AG20443 (cell line): ENCODE data around the gene SPAG16.
"Not testable (repeated sequence)": the region's sequence is repeated elsewhere in the genome, so short reads cannot be mapped to it uniquely, and the experiment has no call there.

ENCODE experiments used
- DNase-seq: peaks from one replicate; pipeline ENCODE4 v3.0.0; 2012; ENCODE audit warnings: low spot score, mixed read lengths

The SPAG16 gene

DNA sequence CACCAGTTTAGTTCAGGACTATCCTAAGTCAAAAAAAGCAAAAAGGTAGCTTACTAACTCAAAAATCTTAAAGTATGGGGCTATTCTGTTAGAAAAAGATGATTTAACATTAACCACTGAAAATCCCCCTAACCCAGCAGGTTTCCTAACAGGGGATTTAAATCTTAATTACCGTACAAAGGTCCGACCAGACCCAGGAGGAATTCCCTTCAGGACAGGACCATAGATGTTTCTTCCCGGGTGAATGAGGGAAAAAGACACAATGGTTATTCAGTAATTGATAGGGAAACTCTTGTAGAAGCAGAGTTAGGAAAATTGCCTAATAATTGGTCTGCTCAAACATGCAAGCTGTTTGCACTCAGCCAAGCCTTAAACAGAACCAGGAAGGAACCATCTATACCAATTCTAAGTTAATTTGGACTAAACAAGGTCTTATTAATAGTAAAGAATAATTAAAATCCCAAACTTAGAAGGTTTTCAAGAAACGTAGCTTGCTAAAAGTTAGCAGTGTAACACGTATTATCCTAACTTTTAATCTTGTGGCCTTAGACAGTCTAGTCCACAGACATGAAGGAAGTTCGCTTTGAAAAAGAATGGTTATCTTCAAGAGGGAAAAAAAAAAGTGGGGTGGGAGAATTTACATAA lies 124.3 kb downstream of the SPAG16 start:
- DNase-seq: not testable (repeated sequence)

DNA sequence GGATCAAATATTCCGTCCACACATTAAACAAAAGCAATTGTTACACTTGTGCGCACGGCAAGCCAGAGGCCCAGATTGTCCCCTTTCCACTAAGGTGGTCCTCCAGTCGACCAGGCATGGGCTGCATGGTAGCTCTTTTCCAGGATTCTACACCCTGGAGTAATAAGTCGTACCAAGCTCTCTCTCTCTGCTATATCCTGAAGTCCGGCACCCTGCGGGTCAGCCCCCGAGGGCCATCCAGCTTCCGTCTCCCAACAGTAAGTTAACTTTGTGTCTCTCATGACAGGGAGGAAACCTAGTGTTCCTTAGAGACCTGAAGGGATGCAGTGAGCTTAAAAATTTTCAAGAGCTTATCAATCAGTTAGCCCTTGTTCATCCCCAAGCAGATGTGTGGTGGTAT lies 126.4 kb downstream of the SPAG16 start:
- not testable (repeated sequence) for DNase-seq

DNA sequence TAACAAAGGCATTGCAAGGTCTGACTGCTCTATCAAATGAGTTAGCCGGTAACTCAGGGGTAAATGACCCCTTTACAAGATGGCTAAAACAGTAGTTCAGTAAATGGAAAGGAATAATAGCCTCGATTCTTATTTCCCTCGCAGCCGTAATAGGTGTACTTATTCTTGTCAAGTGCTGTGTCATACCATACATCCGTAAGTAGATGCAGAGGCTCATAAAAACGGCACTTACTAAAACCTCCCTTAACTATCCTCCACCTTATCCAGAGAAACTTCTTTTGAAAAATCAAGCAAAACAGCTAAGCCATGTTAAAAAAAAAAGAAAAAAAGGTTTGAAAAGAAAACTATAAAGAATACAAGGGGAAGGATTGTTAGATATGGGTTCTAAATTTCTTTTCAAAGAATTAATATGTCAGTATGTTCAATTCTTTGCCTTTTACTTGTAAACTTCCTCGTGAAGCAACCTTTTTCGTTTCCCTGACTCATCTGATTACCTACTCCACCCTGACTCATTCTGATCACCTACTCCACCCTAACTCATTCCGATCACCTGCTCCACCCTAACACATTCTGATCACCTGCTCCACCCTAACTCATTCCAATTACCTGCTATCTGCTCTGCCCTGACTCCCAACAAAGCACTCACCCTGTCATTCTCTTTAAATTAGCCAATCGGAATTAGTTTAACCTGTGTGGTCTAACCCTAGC lies 127.5 kb downstream of the SPAG16 start:
- no peak for DNase-seq

GRCh38 chr2:213415093-213415492 lies 130.8 kb downstream of the SPAG16 start:
- no peak for DNase-seq

GRCh38 chr2:213416832-213417231 lies 132.6 kb downstream of the SPAG16 start:
- no peak for DNase-seq

DNA sequence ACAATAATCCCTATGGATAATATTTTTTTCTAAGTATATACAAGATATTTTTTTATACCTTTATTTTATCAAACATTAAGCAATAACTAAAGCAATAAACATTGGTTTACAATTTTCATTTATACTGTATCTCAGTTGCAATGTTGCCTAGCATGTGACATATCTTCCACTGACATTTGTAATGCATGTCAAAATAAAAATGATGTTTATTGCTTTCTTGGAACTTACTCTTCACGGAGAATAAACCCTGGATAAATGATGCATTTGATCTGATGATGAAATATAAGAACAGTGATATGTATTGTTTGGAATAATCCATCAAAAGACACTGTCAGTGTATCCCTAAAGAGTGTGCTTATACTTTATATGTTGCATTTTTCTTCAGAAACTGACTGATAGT lies 135.7 kb downstream of the SPAG16 start:
- no peak for DNase-seq

DNA sequence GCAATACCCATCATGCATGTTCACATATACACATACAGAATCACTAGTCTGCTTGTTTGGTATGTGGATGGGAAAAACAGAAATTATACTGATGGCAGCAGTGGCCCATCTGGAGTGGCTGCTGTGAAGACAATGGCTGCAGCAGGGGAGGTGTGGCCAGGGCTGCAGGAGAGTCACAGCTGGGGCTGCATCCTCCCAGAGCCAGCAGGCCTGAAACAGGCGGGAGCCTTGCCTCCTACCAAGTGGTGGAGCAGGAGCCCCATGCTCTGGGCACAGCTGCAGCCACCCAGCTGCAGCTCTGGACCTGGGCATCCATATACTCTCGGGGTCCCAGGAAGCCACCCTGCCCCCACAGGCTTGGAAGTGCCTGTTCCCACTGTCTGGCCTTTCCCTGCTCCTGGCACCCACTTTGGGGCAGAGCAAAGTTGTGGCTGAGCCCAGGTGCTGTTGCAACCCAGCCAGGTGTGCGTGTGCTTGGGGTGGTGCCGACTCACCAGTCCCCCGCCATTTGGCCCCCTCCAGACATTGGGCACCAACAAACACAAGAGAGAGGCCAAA lies 136.6 kb downstream of the SPAG16 start:
- no peak for DNase-seq

DNA sequence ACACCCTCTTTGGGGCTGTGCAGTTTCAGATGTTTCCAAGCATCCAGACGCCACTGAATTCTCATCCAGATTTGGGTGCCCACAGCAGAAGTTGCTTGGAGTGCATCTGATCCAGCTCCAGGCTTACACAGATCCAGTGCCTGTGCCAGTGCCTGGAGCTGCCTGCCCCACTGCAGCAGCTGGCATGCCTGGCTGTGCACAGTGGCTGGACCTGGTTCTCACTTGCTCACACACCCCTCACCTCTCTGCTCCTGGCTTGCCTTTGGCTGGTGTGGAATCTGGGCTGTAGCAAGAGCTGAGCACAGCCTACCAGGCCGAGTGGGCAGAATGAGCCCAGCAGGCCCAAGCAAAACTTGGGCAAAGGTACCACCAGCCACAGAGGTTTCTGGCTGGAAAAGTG lies 137.9 kb downstream of the SPAG16 start:
- no peak for DNase-seq

GRCh38 chr2:213425618-213426017 lies 141.4 kb downstream of the SPAG16 start:
- no peak for DNase-seq

DNA sequence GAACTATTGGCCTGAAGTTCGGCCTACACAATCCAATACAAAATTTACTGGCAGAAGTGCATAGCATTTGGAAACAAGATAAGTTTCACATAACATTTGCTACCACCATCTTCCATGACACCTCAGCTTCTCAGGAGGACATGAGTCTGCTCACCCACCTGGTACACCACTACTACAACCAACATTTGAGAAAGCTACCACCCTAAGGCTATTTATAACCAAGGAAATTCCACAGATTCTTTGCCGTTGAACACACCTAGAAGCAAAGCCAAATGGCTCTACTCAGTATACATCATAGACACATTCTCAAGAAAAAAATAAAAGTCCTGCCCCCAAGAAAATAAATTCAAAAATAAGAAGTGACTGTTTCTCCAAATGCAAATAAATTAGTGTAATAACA lies 145.3 kb downstream of the SPAG16 start:
- DNase-seq: no peak

DNA sequence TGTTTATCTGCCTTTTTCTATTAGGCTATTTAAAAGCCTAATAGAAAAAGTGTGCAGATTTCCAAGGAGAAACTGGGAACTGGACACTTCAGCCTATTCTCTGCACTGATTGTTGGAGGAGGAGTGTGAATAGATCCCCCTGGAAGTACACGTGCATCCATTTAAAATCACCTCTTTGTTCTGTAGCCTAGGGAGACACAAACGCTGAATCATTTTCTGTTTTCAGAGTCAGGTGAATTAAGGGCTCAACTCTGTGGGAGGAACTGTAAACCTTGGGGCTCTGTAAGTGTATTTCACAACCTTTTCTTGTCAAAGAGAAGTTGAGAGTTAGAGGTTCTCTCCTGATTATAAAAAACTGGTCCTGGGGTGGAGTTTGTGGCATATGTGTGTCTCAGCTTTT lies 159.7 kb downstream of the SPAG16 start:
- DNase-seq: no peak

DNA sequence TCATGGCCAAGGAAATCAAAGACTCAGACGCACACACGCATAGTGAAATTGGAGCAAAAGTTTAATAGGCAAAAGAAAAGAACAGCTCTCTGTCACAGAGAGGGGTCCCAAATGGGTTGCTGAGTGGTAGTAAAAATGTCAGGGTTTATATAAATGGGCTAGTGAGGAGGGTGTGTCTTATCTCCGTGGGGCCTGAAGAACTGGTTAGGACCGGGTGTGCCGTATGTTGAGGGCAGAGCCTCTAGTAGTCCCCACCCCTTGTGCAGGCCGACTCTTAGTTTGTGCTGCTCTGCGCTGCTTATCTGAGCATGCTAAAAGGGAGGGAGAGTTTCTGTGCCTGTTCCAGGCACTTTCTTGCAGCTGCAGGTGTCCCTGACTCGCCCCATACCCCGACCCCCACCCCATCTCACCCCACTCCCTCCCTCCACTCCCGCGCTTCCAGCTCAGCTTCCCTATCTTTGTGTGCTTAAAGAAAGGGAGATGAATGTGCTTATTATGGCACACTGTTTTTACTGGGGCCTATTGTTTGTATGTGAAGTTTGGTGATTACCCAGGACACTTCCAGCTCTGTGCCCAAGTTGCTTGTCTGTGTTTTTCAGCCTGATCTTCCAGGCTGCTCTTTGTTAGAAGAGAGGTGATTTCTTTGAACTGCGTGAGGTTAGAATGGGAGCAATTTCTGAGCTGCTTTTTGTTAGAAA lies 167.4 kb downstream of the SPAG16 start:
- no peak for DNase-seq

- no peak for DNase-seq
Measured at GRCh38 chr2:213455316-213456008, 171.2 kb downstream of the SPAG16 start.

GRCh38 chr2:213475433-213475832 lies 191.2 kb downstream of the SPAG16 start:
- DNase-seq: no peak

- peak; percentile 38 for DNase-seq
Measured at GRCh38 chr2:213476641-213477040, 192.4 kb downstream of the SPAG16 start.

DNA sequence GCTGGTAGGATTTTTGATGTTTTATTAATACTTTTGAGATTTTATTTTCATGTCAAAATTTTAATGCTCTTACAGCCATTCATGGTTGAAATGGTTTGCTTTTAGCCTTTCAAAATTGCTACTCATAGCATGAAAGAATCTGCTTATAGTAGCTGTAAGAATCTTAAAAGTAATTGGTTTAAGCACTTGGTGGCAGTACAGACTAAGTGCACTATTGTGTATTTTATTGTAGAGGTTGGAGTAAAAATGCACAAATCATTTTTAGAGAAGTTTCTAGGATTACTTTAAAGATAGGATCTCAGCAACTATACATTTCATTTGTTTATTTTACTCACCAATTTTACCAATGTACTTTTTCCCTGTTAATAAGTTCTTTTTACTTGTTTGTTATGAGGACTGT lies 205.8 kb downstream of the SPAG16 start:
- no peak for DNase-seq

GRCh38 chr2:213491376-213491775 lies 207.1 kb downstream of the SPAG16 start:
- DNase-seq: no peak

DNA sequence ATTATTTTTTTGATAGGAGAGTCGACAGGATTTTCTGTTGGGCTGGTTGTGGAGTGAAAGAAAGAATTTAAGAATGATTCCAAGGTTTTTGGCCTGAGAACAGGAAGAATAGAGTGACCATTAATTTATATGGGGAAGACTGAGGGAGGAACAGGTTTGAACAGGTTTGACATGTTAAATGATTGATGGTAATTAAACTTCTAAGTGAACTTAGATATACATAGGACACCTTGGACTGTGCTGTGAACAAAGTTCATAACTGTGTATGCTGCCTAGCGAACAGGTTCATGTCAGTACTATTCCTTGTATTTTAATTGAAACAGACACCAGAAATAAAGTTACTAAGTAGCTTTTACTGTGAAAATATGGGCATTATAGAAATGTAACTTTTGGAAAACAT lies 212.0 kb downstream of the SPAG16 start:
- DNase-seq: no peak

DNA sequence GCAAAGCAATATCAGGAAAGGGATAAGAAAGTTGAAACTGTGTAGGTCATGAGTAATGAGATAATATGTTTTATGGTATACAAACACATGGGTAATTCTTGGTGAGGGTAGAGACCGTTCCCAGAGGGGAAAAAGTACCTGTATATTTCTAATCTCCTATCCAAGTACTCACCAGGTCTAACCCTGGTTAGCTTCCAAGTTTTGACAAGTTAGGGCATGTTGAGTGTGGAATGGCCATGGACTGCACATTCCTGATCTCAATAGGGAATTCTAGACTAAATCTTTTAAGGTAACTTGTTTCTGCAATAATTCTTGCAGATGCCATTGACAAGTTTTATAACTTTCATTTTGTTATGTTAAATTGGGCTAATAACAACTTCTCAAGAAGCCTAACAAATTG lies 216.6 kb downstream of the SPAG16 start:
- DNase-seq: no peak

DNA sequence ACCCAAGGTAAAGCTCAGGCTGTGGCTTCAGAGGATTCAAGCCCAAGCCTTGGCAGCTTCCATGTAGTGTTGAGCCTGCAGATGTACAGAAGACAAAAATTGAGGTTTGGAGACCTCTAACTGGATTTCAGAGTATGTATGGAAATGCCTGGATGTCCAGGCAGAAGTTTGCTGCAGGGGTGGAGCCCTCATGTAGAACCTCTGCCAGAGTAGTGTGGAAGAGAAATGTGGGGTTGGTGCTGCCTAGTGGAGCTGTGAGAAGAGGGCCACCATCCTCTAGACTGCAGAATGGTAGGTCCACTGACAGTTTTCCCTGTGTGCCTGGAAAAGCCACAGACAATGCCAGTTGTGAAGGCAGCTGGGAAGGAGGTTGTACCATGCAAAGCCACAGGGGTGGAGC lies 239.9 kb downstream of the SPAG16 start:
- DNase-seq: no peak

- no peak for DNase-seq
Measured at GRCh38 chr2:213537579-213537978, 253.3 kb downstream of the SPAG16 start.

DNA sequence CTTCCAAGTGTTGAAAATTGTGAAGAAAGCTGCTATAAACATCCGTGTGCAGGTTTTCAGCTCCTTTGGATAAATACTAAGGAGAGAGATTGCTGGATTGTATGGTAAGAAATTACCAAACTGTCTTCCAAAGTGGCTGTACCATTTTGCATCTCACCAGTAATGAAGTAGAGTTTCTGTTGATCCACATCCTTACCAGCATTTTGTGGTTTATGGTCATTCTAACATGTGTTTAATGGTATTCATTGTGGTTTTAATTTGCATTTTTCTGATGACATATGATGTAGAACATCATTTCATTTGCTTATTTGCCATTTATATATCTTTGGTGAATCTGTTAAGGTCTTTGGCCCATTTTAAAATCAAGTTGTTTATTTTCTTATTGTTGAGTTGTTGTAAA lies 260.7 kb downstream of the SPAG16 start:
- DNase-seq: no peak
